SHP77 (cell line): Measurements from ENCODE around the gene LRIG2.
"Not testable (repeated sequence)": the region's sequence is repeated elsewhere in the genome, so short reads cannot be mapped to it uniquely, and the experiment has no call there.

Experiments
- DNase-seq, 2 experiments: peaks; one replicate each; lab custom pipeline; 2025; lab: John Stamatoyannopoulos, UW

LRIG2 gene

DNA sequence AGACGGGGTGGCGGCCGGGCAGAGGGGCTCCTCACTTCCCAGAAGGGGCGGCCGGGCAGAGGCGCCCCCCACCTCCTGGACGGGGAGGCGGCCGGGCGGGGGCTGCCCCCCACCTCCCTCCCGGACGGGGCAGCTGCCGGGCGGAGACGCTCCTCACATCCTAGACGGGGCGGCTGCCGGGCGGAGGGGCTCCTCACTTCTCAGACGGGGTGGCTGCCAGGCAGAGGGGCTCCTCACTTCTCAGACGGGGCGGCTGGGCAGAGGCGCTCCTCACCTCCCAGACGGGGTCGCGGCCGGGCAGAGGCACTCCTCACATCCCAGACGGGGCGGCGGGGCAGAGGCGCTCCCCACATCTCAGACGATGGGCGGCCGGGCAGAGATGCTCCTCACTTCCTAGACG, 9.5 kb upstream of the LRIG2 start:
- DNase-seq, result not testable (repeated sequence)

DNA sequence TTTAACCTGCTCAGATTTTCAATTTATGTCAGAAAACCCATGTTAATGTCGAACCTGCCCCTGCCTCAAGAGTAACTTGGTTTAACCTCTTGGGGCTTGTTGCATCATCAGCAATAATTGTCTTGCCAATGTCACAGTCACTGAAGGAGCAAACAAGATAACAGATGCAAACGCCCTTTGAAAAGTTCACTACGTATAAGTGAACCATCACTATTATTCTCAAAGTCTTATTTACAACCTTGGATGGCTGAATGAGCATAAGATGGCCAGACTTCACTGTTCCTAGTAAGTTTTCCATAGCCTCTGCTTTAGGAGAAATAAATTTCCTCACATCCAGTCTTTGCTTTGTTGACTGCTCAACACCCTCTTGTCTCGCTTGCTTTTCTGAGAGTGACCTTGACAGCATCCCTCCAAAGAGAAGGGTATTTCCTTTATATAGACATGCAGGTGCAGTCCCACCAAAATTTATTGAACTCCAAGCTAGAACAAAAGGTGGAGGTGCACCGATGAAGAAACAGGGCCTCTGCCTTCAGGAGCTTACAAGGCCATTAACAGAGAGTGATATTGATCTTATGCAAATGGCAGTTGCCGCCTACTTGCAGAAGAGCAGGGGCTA, 749 bp upstream of the LRIG2 start:
- no peak for DNase-seq

- peak; percentile 40 to 50 for DNase-seq
Observed at GRCh38 chr1:113073479-113073950, 517 bp downstream of the LRIG2 start.

- no peak for DNase-seq
Observed at GRCh38 chr1:113074237-113074636, 1.2 kb downstream of the LRIG2 start.

- DNase-seq, result not testable (repeated sequence)
Observed at GRCh38 chr1:113077978-113078377, 5.0 kb downstream of the LRIG2 start.

DNA sequence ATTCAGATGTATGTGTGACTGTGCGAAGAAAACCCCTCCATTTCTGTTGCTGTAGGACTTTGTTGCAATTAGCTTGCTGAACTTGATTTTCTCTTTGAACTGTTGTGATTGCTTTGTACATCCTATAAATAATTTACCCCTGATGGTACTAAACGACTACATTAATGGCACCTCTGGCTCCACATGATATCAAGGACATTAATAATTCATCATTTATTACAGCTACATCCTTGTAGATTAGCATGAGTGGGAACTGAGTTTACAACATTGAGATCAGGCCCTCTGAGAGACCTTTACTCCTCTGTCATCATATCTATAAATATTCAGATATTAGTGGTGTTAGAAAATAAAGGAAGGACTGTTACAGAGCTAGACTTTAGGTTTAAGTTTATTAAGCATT, 13.5 kb downstream of the LRIG2 start:
- DNase-seq, result no peak

DNA sequence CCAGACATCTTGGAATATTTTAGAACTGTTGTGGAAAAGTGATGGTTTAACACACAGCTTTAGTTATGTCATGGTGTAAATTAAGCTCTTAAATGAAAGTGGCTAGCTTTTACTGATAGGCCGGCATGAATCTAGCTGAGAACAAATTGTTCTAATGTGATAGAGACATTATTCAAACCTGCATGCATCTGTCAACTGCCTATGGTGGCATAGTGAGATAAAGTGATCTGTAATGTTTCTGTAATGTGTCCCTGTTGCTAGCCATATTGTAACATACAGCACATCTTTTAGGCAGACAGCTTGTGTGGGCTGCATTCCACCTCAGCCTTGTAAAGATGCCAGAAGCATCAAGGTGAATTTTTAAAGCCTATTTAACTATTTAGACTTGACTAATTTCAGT, 16.0 kb downstream of the LRIG2 start:
- no peak for DNase-seq

DNA sequence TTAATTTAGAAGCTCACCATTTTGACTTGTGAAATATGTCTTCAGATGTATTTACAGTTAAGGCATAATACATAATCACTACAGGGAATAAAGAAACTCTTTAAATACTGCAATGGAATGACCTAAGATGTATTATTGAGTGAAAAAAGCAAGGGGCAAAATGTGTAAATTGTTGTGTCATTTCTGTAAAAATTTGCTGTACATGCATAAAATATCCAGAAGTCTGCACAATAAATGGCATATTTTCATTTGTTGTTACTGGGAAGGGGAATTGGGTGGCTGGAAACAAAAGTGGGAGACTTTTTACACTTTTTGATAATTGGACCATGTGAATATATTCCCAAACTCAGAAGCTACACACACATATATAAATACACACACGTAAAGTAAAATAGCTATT, 17.1 kb downstream of the LRIG2 start:
- DNase-seq, result no peak

- no peak for DNase-seq
Observed at GRCh38 chr1:113091988-113092594, 19.1 kb downstream of the LRIG2 start.

DNA sequence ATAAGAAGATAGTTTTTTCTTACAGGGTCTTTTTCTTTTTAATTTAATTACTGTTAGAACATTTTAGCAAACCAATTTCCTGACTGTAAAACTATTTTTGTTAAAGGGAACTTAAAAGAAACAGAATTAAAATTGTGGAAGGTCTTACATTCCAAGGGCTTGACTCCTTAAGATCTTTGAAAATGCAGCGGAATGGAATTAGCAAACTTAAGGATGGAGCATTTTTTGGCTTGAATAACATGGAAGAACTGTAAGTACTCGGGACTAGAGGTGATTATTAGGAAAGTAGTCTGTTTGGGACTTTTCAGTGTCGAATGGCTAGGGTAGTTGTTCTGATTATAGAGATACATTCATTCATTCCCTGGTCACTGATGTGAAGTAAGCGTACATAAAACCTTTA, 21.5 kb downstream of the LRIG2 start:
- DNase-seq, result no peak

GRCh38 chr1:113095790-113096455, 22.9 kb downstream of the LRIG2 start:
- DNase-seq, result no peak

DNA sequence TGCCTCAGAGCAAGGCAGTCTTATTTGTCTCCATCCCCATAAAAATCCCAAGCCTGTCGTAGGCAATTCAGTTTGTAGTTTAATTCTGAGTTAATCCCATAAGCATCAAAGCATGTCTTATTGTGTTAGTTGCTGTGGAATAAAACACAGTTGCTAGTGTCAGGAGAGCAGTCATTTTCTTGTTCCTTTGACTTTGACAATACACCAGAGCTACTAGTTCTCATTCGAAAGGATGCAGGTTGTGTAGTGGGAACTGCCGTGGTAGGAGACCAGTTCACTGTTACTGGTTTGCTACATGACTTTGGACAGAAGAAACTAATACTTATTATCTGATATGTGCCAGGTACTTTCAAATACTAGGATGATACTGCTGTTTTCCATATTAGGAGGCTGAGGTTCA, 23.5 kb downstream of the LRIG2 start:
- DNase-seq, result no peak

DNA sequence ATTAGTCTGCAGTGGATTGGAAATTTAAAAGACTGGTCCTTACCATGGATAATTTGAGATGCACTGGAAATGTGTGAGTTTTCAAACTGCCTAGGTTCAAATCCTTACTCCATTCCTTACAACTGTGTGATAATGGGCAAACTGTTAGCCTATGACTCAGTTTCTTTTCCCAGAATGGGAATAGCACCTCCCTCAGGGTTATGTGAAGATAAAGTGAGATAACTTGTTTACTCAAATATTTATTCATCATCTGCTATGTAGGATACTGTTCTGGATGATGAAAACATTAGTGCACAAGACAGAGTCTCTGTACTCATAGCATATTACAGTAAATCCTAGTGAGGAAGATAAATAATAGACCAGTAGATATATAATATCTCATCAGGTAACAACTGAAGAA, 28.6 kb downstream of the LRIG2 start:
- no peak for DNase-seq

- no peak for DNase-seq
Observed at GRCh38 chr1:113103048-113103447, 30.1 kb downstream of the LRIG2 start.

DNA sequence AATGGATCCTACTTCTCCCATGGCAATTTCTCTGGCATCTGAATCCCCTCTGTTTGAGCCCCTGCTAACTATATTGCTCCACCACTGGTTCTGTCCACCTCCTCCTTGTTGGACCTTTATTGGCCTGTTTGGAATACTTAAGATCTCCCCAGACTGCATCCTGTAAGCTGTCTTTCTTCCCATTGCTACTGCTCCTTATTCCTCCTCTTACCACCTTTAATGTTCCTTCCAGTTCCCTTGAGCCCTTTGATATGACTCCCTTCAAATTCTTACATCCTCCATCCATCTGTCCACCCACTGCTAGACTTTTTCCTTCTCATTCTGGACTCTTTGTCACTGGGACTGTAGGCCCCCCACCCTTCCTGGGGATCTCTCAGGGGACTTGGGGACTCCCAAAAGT, 31.0 kb downstream of the LRIG2 start:
- DNase-seq, result no peak

- DNase-seq, result no peak
Observed at GRCh38 chr1:113106910-113107309, 33.9 kb downstream of the LRIG2 start.

DNA sequence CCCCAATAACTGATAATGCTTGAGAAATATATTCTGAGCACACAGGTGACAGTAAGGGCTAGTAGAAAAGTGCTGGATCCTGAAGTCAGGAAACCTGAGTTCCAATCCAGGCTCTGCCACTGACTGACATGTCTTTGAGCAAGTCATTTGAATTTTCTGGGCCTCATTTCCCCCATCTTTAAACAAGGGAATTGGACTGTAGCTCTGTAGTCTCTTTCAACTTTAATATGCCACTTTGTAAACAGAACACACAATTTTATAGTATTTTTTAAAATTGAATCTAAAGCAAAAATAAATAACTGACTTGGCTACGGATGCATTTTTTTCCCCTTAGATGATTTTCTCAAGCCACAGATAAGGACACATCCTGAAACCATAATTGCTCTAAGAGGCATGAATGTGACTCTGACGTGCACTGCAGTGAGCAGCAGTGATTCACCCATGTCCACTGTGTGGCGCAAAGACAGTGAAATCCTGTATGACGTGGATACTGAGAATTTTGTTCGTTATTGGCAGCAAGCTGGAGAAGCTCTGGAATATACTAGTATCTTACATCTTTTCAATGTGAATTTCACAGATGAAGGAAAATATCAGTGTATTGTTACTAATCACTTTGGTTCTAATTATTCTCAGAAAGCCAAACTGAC, 37.0 kb downstream of the LRIG2 start:
- no peak for DNase-seq

DNA sequence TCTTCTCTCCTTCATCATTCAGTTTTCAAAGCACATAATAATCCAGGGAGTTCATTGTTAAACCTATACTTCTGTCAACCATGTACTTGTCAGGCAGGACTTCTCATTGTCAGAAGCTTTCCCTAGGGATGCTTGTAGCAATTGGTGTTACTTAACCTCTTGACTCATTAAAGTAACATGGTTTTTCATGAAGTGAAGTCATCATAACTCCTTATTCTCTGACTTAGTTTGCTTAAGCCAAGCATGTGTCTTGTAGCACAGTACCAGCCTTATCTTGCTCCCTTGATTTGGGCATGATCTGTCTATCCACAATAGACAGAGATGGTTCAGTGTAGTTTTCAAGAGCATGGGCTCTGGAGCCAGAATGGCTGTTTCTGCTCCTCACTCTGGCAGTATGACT, 45.3 kb downstream of the LRIG2 start:
- DNase-seq, result no peak

GRCh38 chr1:113123737-113124136, 50.7 kb downstream of the LRIG2 start:
- DNase-seq, result no peak

DNA sequence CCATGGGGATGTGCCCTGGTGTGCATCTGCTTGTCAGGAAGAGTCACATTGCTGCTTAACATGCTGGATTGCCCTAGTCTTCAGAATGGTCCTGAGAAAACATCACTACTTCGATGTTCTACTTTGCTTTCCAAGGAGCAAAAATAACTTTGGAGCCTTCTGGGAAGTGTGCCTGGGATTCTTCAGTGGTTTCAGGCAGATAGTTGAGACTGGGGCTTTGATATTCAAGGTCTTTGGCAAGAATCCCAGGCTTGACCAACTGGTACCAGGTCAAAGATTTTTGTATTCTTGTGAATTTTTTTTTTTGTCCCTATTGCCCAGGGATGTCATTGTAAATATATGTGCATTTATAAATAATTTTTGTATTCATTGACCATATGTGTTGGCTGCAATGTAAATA, 51.4 kb downstream of the LRIG2 start:
- DNase-seq, result no peak

DNA sequence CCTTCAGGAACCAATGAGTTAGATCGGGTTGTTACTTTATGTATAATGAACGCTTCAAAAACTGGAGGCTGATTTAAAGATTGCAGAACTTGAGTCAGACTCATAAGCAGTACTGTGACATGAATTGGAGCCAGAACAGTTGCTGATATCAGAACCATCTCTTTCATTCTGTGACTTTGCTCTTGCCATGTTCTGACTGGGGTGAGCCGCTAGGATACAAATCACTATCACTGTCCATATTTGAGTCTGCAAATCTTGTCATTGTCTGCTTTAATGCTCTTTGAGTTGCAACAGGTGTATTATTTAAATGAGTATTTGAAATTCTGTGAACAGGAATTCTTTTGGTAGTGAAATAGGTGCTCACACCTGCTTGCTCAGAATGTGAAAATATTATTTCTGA, 52.5 kb downstream of the LRIG2 start:
- no peak for DNase-seq

DNA sequence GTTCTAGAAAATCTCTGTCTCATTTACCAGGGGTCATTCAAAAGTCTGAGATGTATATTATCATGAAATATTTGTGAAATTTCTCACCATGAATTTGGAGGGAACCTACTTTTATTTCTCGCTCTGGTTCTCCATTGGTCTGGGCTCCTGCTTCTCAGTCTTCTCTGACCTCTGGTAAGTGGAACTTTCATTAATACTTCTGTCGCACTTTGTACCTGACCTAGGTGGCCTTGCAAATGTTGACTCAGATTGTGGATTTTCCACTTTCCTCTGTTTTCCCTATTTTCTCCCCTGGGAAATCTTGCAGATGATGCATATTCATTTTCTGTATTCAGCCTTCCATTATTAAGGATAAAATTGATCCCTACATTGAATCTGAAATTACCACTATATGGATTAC, 53.2 kb downstream of the LRIG2 start:
- DNase-seq, result no peak

- DNase-seq, result no peak
Observed at GRCh38 chr1:113128116-113128515, 55.1 kb downstream of the LRIG2 start.
